GM19397 (cell line): Measurements from ENCODE around the gene TIGD4.
A peak's percentile ranks its signal among the peaks of the same experiment; 100 is the strongest.
"Not testable (repeated sequence)": the region's sequence is repeated elsewhere in the genome, so short reads cannot be mapped to it uniquely, and the experiment has no call there.

Source experiments
- ATAC-seq: cut with Tn5 transposase; IDR thresholded peaks from one replicate; pipeline ENCODE4 v1.9.1; 2021; ENCODE audit warnings: mild to moderate bottlenecking, moderate library complexity; ENCODE audit not compliant: unreplicated experiment

TIGD4 gene

GRCh38 chr4:152784490-152785350, 5.2 kb upstream of the TIGD4 start:
- ATAC-seq = no peak

GRCh38 chr4:152780267-152780778, 793 bp upstream of the TIGD4 start:
- peak; percentile 14 for ATAC-seq

DNA sequence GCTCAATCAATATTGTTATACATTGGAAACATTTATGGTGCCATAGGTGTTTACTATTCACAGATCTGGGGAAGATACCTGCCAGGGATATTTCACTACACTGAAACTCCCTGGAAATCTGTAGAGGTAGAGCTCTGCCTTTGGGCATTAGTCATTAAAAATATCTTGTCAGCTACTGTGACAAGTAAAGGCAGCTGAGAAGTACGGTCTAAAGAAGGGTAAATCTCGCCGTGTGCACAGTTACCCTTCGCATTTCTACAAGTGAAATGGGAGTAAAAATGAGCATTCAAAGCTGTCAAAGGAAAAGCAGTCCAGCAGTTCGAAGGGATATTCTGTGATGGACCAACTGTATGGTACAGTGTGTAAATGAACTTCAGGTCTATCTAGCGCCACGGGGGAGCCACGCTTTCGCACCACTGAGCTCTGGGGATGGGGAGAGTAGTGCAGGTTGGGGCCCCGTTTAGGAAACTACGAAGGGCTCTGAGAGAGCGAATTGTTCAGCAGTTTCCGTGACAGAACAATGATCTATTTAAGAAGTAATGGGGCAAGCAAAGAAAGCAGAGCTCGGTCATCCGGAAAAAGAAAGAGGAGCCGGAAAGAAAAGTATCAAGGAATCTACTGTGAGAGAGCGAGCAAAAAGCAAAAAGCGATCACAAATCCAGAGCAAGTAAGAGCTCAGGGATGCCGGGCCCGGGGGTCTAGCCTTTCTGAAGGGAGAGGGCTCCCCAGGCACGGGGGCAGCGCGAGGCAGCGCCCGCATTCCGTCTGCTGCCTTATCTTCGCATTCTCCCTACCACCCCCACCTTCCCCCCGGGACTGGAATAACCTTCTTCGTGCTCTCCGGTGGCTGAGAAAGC, 646 bp downstream of the TIGD4 start:
- peak; percentile 21 for ATAC-seq

DNA sequence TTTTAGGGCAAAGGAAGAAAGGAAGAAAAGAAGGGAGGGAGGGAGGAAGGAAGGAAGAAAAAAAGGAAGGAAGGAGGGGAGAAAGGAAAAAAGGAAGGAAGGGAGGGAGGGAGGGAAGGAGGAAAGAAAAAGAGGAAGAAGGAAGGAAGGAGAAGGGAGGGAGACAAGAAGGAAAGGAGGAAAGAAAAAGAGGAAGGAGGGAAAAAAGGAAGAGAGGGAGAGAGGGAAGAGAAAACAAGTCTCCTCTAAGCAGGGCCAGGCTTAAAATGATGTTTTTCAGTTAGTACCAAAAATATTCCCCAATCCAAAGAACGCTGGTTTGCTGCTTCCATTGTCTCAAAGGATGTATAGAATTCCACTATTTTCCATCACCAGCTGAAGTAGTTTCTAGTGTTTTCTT, 2.0 kb downstream of the TIGD4 start:
- ATAC-seq = no peak

GRCh38 chr4:152776352-152776751, 3.2 kb downstream of the TIGD4 start:
- ATAC-seq = no peak

- ATAC-seq = no peak
These were observed 5.6 kb downstream of the TIGD4 start for GRCh38 chr4:152773953-152774352.

DNA sequence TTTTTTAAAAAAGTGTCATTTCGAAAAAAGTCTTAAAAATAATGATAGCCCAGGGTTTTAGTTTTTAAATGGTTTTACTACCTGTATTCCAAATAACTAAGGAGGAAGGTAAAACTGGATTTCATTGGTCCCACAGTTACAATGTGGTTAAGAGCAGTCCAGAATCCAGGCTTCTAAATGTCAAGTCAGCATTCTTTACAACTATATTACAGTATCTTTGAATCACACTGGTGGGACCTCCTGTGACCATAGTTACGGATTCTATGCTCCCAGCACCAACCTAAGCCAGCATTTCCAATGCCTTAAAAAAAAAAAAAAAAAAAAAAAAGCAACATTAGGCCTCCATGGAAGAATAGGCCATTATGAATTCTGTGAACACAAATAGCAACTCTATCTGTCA, 6.2 kb downstream of the TIGD4 start:
- no peak for ATAC-seq

DNA sequence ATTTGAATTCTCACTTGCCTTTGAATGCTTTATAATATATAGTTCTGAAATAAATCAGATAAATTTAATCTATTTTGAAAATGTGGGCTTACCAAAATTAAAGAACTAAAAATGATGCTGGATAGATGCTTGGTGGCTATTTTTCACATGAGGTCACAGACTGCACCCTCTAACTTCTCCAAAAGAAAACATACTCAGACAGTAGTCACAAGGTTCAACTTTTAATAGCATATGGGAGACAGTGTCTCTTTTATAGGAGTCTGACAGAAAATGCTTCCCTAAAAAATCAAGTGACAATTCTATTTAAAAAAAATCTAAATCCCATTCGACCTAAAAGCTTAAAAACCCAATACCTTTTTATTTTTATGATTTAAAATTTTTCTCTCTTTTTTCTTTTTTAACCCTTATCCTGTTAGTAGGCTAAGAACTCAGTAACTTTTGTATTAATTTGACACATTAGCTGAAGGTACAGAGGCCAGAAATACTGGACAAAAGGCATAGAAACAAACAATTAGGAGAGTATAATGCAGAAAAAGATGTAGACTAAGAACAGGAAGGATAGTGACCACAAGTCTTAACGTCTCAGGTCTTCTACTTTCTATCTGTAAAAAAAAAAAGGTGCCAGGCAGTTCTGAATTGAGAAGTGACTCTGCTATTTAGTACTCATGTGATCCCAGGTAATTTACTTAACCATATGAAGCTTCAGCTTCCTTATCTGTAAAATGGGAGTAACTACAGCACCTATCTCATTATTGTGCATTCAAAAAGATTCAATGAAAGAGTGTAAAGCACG, 7.6 kb downstream of the TIGD4 start:
- peak; percentile 63 for ATAC-seq

DNA sequence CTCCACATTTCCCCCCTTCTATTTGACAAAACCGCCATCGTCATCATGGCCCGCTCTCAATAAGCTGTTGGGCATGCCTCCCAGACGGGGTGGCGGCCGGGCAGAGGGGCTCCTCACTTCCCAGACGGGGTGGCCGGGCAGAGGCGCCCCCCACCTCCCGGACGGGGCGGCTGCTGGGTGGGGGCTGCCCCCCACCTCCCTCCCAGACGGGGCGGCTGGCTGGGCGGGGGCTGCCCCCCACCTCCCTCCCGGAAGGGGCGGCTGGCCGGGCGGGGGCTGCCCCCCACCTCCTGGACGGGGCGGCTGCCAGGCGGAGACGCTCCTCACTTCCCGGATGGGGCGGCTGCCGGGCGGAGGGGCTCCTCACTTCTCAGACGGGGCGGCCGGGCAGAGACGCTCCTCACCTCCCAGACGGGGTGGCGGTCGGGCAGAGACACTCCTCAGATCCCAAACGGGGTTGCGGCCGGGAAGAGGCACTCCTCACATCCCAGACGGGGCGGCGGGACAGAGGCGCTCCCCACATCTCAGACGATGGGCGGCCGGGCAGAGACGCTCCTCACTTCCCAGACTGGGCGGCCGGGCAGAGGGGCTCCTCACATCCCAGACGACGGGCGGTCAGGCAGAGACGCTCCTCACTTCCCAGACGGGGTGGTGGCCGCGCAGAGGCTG, 14.3 kb downstream of the TIGD4 start:
- not testable (repeated sequence) for ATAC-seq

DNA sequence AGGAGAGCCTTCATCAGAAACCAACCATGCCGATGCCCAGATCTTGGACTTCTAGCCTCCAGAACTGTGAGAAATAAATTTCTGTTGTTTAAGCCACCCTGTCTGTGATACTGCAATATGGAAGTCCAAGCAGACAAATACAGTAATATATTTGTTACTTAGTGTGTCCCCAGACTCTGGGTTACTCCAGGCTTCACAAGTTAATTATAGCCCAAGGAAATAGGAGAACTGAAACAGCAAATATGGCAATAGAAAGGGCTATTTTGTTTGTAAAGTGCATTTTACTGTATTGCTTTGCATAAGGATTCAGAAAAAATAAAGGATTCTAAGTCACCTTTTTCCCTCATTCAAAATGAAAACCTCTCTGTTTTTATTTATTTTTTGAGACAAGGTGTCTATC, 15.7 kb downstream of the TIGD4 start:
- no peak for ATAC-seq

DNA sequence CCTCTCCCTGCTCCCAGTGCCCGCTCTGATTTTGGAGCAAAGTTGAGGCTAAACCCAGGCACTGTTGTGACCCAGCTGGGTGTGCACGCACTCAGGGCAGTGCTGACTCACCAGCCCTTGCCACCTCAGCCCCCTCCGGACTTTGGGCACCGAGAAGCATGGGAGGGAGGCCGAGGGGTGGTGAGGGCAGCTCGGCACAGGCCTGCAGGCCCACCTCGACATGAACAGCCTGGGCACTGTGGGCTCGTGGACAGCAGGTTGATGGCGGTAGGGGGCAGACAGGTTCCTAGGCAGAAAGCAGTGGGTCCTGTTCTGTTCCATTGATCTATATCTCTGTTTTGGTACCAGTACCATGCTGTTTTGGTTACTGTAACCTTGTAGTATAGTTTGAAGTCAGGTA, 30.9 kb downstream of the TIGD4 start:
- ATAC-seq = no peak

GRCh38 chr4:152747444-152747843, 32.1 kb downstream of the TIGD4 start:
- ATAC-seq = no peak

- no peak for ATAC-seq
These were observed 40.7 kb downstream of the TIGD4 start for GRCh38 chr4:152738827-152739226.

DNA sequence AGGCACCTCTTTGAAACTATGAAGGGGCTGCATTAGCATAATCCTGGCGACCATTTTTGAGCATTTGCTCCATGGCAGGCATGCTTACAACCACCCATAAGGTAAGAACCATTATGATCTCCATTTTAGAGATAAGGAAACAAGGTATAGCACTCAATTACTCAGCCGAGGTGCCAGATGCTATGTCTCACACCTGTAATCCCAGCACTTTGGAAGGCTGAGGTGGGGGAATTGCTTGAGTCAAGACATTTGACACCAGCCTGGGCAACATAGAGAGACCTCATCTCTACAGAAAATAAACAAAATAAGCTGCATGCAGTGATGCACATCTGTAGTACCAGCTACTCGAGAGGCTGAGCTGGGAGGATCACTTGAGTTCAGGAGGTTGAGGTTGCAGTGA, 43.6 kb downstream of the TIGD4 start:
- ATAC-seq = no peak

- ATAC-seq = no peak
These were observed 44.1 kb downstream of the TIGD4 start for GRCh38 chr4:152735396-152735859.

DNA sequence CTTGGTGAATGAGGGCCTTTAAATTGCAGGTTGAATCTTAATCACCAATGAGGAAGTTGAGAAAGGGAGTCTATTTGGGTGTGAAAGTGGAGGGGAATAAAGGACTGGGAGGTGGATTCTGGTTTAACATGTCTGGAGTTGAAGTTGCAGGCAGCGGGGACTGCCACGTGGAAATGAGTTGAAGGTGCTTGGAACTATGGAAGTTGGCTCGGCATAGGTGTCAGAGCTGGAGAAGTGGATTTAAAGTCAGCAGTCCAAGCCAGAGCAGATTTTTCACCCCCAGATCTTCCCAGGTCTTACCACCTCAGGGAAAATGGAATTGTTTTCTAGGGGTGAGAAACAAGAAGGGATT, 44.9 kb downstream of the TIGD4 start:
- ATAC-seq = no peak

GRCh38 chr4:152734015-152734698, 45.4 kb downstream of the TIGD4 start:
- no peak for ATAC-seq

GRCh38 chr4:152731997-152732396, 47.5 kb downstream of the TIGD4 start:
- no peak for ATAC-seq

DNA sequence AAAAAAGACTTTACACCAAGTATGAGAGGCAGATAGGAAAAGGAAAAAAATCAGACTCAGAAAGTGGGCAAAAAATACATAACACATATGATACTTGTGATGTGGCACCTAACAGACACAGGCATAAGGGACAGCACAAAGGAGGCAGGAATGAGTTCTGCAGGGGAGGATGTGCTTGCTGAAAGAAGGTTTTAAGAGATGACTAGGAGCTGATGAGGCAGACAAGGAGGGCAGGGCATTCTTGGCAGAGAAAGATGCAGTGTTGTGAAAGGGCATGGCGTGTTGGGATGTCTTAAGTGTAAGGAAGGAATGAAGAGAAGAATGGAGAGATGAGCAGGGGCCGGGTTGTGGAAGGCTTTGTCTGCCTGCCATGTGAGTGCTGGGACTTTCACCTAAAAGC, 50.1 kb downstream of the TIGD4 start:
- no peak for ATAC-seq

DNA sequence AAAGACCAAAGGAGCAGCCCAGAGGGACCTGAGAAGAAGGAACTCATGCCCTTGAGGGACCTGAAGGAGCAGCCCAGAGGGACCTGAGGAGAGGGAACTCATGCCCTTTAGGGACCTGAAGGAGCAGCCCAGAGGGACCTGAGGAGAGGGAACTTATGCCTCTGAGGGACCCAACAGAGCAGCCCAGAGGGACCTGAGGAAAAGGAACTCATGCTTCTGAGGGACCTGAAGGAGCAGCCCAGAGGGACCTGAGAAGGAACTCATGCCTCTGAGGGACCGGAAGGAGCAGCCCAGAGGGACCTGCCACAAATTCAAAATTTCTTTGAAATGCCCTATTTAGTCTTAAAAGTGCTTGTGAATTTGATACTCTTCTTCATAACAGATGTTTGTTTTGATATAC, 51.2 kb downstream of the TIGD4 start:
- no peak for ATAC-seq
